HFF-Myc (cell line): ENCODE results near the gene PCBP1.

Experiments used
- DNase-seq: peaks from one replicate; pipeline ENCODE4 v3.0.0-alpha.2; 2011; ENCODE audit warnings: low read depth; ENCODE audit errors: extremely low read depth
- H3K4me3 ChIP-seq: replicated peaks from 2 replicates; pipeline ENCODE4 v1.5.1; 2011; ENCODE audit warnings: low read depth, mild to moderate bottlenecking, control low read depth, low read length
- CTCF ChIP-seq: IDR thresholded peaks from 2 replicates; pipeline ENCODE4 v1.5.1; 2012; ENCODE audit warnings: mild to moderate bottlenecking, low read depth, low read length, control low read depth; ENCODE audit errors: missing control alignments

PCBP1 gene

GRCh38 chr2:70111752-70112591, 24.7 kb downstream of the PCBP1 start:
- no peak for TF ChIP-seq CTCF
- DNase-seq = no peak
- no peak overlapping the region for H3K4me3 ChIP-seq

- no peak for DNase-seq
- TF ChIP-seq CTCF = no peak
These were observed 26.2 kb downstream of the PCBP1 start for GRCh38 chr2:70113359-70114070.

DNA sequence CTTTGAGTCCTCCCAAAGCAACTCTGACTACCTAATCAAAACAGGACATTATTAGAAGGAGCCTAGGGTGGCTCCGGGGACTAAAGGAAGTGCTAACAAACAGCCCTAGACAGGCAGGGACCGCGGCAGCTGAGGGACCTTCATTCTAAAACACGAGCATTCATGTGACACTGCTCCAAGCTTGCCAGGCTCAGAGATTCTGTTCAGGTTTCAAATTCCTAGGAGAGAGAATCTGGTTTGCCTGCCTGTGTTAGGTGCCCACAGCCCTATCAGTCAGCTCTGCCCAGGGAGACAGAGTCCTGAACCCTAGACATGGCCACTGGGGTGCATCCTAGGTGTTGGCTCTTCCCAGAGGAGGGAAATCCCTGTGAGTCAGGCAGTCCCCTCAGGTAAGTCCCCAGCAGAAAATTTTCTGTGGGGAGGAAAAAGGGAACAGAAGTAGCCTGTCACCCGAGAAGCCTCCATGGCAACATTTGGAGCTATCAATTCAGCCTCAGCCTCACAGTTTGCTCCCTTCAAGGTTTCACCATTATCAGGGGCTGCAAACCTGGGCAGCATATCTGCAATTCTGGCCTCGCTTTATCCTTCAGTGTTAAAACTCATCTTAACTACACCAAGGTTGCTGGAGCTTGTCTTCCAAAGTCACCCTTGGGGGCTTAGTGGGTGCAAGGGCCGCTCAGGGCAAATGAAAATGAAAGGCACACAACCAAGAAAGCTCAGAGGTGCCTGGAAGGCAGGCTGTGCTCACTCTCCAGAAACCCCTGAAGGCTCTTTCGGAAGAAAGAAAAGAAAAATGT, 28.6 kb downstream of the PCBP1 start:
- no peak for TF ChIP-seq CTCF
- H3K4me3 ChIP-seq = no peak overlapping the region
- DNase-seq = no peak

More at GRCh38 chr2:70113359-70114070, 26.2 kb downstream of the PCBP1 start:
- no peak overlapping the region for H3K4me3 ChIP-seq

GRCh38 chr2:70116936-70117552, 29.8 kb downstream of the PCBP1 start:
- no peak for TF ChIP-seq CTCF
- no peak for DNase-seq
- no peak overlapping the region for H3K4me3 ChIP-seq

GRCh38 chr2:70118798-70119454, 31.6 kb downstream of the PCBP1 start:
- no peak overlapping the region for H3K4me3 ChIP-seq
- no peak for TF ChIP-seq CTCF
- no peak for DNase-seq
